DND-41 (cell line): ENCODE data around the gene F11R.

ENCODE experiments used
- CTCF ChIP-seq: IDR thresholded peaks from 2 replicates; pipeline ENCODE4 v1.5.1; 2012; ENCODE audit warnings: borderline replicate concordance, low read length, moderate library complexity, mild to moderate bottlenecking; ENCODE audit not compliant: poor library complexity, severe bottlenecking; ENCODE audit errors: extremely low read depth
- EZH2 ChIP-seq: IDR thresholded peaks from 3 replicates; pipeline ENCODE4 v1.6.1; 2012; ENCODE audit warnings: borderline replicate concordance, low read depth, mild to moderate bottlenecking, moderate library complexity, low read length, inconsistent platforms; ENCODE audit not compliant: severe bottlenecking

GRCh38 chr1:160975026-160975425 is 45.9 kb downstream of the F11R start:
- TF ChIP-seq CTCF (no peak), EZH2 (no peak)
